Measurements from ENCODE around the gene HHLA2. TPM values are rescaled to one million over a fixed set of nuclear protein-coding genes. Genes with fewer than 3 reads are reported as not detected.
A peak's percentile ranks its signal among the peaks of the same experiment; 100 is the strongest.

HHLA2 gene
- total RNA-seq, 5 donors from 2014 or later (not counting 1 experiment from before 2014, with no cell fraction given) = 0.28 to 1.5 (median 0.35) TPM

GRCh38 chr3:108295421-108296175 is 750 bp upstream of the HHLA2 start:
- WGBS (ENCODE audit: insufficient coverage) = 60% methylated on average over 2 of the region's 7 CpGs
- DNase-seq = no peak
- H3K27me3 Mint-ChIP-seq = no peaks in the 10 kb centered on the region
- H3K9me3 Mint-ChIP-seq = no peaks in the 10 kb centered on the region
- H3K4me3 Mint-ChIP-seq = no peak overlapping the region
- H3K27ac Mint-ChIP-seq = no peak overlapping the region
- Histone ChIP-seq H3K9me3 (no peaks in the 10 kb centered on the region), H3K4me1 (ENCODE audit: control insufficient read depth in 1 of 2, extremely low read depth in 1 of 2, insufficient read depth in 2 of 2, low read length in 2 of 2) (peaks cover 11 to 19% of the 10 kb centered on the region in 2 experiments), H3K27me3 (replicated peaks in 1 of 2; ENCODE audit: control insufficient read depth in 2 of 2, extremely low read depth in 1 of 2, insufficient read depth in 2 of 2, low read length in 1 of 2) (no peaks in the 10 kb centered on the region), H3K27ac (ENCODE audit: low read length) (no peak overlapping the region), H3K4me3 (ENCODE audit: control insufficient read depth in 1 of 2, extremely low read depth in 1 of 2, low read length in 1 of 2) (no peak overlapping the region), H3K36me3 (ENCODE audit: control insufficient read depth in 2 of 2, extremely low read depth in 1 of 2, insufficient read depth in 1 of 2, low read length in 1 of 2) (no peaks in the 10 kb centered on the region)
- no peak for ATAC-seq (replicated peaks in 1 of 4)
- ChIA-PET CTCF (interaction anchor here in 1 of 2 donors (0.6 kb wide), 1 partner anchor 21 kb away, joined by 4 read pairs; no protein-coding TSS in a partner anchor), POLR2A (interaction anchor here in 1 of 2 donors (0.7 kb wide), 2 partner anchors 267 to 516 kb away, joined by 5 to 6 read pairs; no protein-coding TSS in a partner anchor)
- H3K36me3 Mint-ChIP-seq = no peaks in the 10 kb centered on the region
- peaks cover 34 to 46% (median 45%) of the 10 kb centered on the region in 3 donors for H3K4me1 Mint-ChIP-seq

- Histone ChIP-seq H3K27ac (ENCODE audit: low read length) (no peak overlapping the region), H3K36me3 (ENCODE audit: control insufficient read depth in 2 of 2, extremely low read depth in 1 of 2, insufficient read depth in 1 of 2, low read length in 1 of 2) (no peaks in the 10 kb centered on the region), H3K9me3 (no peaks in the 10 kb centered on the region), H3K4me1 (ENCODE audit: control insufficient read depth in 1 of 2, extremely low read depth in 1 of 2, insufficient read depth in 2 of 2, low read length in 2 of 2) (peaks cover 14 to 16% of the 10 kb centered on the region in 2 experiments), H3K4me3 (ENCODE audit: control insufficient read depth in 1 of 2, extremely low read depth in 1 of 2, low read length in 1 of 2) (no peak overlapping the region), H3K27me3 (replicated peaks in 1 of 2; ENCODE audit: control insufficient read depth in 2 of 2, extremely low read depth in 1 of 2, insufficient read depth in 2 of 2, low read length in 1 of 2) (no peaks in the 10 kb centered on the region)
- ATAC-seq (replicated peaks in 1 of 4) (no peak), DNase-seq (no peak)
- Mint-ChIP-seq H3K36me3 (no peaks in the 10 kb centered on the region), H3K4me1 (peaks cover 42 to 54% (median 53%) of the 10 kb centered on the region in 3 donors), H3K27ac (no peak overlapping the region), H3K4me3 (no peak overlapping the region), H3K27me3 (no peaks in the 10 kb centered on the region), H3K9me3 (no peaks in the 10 kb centered on the region)
- WGBS (ENCODE audit: insufficient coverage) = 100% methylated on average over 1 of the region's 3 CpGs
- ChIA-PET POLR2A (interaction anchor here in 1 of 2 donors (1.1 kb wide), 1 partner anchor 75 kb away, joined by 3 read pairs; no protein-coding TSS in a partner anchor), CTCF (interaction anchor here in 1 of 2 donors (0.8 kb wide), 1 partner anchor 25 kb away, joined by 3 read pairs; no protein-coding TSS in a partner anchor)
Observed at GRCh38 chr3:108297647-108298046, 1.3 kb downstream of the HHLA2 start.

DNA sequence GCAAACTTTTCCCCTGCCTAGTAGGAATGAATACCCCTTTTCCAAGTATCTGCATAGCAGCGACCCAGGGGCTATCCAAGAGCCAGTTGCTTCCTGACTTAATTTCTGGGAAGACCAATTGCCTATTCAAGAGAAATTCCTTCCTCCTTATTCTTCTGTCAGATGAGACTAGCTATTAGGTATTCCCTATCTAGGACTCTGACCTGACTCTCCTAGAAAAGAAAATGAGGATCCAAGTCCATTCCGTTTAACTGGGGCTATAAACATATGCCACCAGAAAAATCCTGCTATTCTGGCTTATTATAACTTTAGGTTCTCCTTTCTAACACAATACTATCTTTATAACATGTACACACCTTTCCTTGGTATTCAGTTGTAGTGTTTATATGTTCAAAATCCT is 1.7 kb downstream of the HHLA2 start:
- H3K27ac ChIP-seq (ENCODE audit: low read length) = no peak overlapping the region
- H3K36me3 Mint-ChIP-seq = no peaks in the 10 kb centered on the region
- no CpG with 5 or more reads among the region's 2 CpGs for WGBS (ENCODE audit: insufficient coverage)
- no peaks in the 10 kb centered on the region for H3K9me3 Mint-ChIP-seq
- no peak overlapping the region for H3K27ac Mint-ChIP-seq
- H3K36me3 ChIP-seq (ENCODE audit: control insufficient read depth in 2 of 2, extremely low read depth in 1 of 2, insufficient read depth in 1 of 2, low read length in 1 of 2) = no peaks in the 10 kb centered on the region
- H3K27me3 ChIP-seq (replicated peaks in 1 of 2; ENCODE audit: control insufficient read depth in 2 of 2, extremely low read depth in 1 of 2, insufficient read depth in 2 of 2, low read length in 1 of 2) = no peaks in the 10 kb centered on the region
- ChIA-PET POLR2A (interaction anchor here in 1 of 2 donors (1.1 kb wide), 1 partner anchor 75 kb away, joined by 3 read pairs; no protein-coding TSS in a partner anchor), CTCF (interaction anchor here in 1 of 2 donors (0.5 kb wide), 1 partner anchor 607 kb away, joined by 5 read pairs; no protein-coding TSS in a partner anchor)
- H3K27me3 Mint-ChIP-seq = no peaks in the 10 kb centered on the region
- H3K4me1 Mint-ChIP-seq = peaks cover 41 to 52% (median 50%) of the 10 kb centered on the region in 3 donors
- DNase-seq (no peak), ATAC-seq (replicated peaks in 1 of 4) (no peak)
- H3K9me3 ChIP-seq = no peaks in the 10 kb centered on the region
- H3K4me1 ChIP-seq (ENCODE audit: control insufficient read depth in 1 of 2, extremely low read depth in 1 of 2, insufficient read depth in 2 of 2, low read length in 2 of 2) = peaks cover 10 to 12% of the 10 kb centered on the region in 2 experiments
- no peak overlapping the region for H3K4me3 ChIP-seq (ENCODE audit: control insufficient read depth in 1 of 2, extremely low read depth in 1 of 2, low read length in 1 of 2)
- H3K4me3 Mint-ChIP-seq = no peak overlapping the region

DNA sequence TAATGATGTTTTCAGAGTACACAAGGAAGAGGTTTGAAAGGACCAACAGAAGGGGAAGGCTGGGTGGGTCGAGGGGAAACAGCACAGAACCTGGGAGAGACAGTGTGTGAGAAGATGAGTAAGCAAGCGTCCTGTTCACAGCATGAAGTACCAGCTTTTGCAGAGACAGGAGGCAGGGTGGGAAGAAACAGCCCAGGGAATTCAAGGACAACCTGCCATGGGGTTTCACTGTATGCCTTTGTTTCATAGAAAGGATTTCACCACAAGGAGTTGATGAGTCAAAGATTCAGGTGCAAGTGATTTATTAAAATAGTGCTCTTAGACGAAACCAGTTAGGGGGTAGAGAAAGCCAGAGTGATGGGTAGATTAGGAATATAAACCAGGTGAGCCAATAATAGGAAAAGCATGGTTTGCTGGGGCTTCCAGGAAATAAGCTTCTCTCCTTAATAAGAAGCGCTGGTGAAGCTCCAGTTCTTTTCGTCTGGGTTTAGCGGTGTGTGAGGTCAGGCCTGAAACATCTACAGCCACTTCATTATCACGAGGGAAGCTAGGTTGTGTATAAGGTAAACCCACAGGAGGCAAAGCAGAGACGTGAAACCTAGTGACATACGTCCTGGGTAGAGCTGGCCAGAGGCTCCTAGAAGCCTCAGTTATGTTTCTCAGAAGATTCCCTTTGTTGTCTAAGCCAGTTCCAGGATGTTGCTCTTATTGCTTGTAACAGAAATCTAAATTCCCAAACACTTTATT is 3.9 kb downstream of the HHLA2 start:
- Histone ChIP-seq H3K9me3 (no peaks in the 10 kb centered on the region), H3K27ac (ENCODE audit: low read length) (no peak overlapping the region), H3K4me1 (ENCODE audit: control insufficient read depth in 1 of 2, extremely low read depth in 1 of 2, insufficient read depth in 2 of 2, low read length in 2 of 2) (peaks cover 0 to 6% of the 10 kb centered on the region in 2 experiments), H3K4me3 (ENCODE audit: control insufficient read depth in 1 of 2, extremely low read depth in 1 of 2, low read length in 1 of 2) (no peak overlapping the region), H3K27me3 (replicated peaks in 1 of 2; ENCODE audit: control insufficient read depth in 2 of 2, extremely low read depth in 1 of 2, insufficient read depth in 2 of 2, low read length in 1 of 2) (no peaks in the 10 kb centered on the region), H3K36me3 (ENCODE audit: control insufficient read depth in 2 of 2, extremely low read depth in 1 of 2, insufficient read depth in 1 of 2, low read length in 1 of 2) (no peaks in the 10 kb centered on the region)
- ChIA-PET CTCF (interaction anchor here in 1 of 2 donors (0.5 kb wide), 1 partner anchor 1357 kb away, joined by 4 read pairs; no protein-coding TSS in a partner anchor), POLR2A (interaction anchor here in 1 of 2 donors (0.6 kb wide), 1 partner anchor 255 kb away, joined by 3 read pairs; no protein-coding TSS in a partner anchor)
- Mint-ChIP-seq H3K4me3 (no peak overlapping the region), H3K27ac (no peak overlapping the region), H3K9me3 (no peaks in the 10 kb centered on the region), H3K4me1 (peaks cover 26 to 37% (median 32%) of the 10 kb centered on the region in 3 donors), H3K27me3 (no peaks in the 10 kb centered on the region), H3K36me3 (no peaks in the 10 kb centered on the region)
- no peak for ATAC-seq (replicated peaks in 1 of 4)
- WGBS (ENCODE audit: insufficient coverage) = 55% methylated on average over 5 of the region's 9 CpGs
- no peak for DNase-seq

DNA sequence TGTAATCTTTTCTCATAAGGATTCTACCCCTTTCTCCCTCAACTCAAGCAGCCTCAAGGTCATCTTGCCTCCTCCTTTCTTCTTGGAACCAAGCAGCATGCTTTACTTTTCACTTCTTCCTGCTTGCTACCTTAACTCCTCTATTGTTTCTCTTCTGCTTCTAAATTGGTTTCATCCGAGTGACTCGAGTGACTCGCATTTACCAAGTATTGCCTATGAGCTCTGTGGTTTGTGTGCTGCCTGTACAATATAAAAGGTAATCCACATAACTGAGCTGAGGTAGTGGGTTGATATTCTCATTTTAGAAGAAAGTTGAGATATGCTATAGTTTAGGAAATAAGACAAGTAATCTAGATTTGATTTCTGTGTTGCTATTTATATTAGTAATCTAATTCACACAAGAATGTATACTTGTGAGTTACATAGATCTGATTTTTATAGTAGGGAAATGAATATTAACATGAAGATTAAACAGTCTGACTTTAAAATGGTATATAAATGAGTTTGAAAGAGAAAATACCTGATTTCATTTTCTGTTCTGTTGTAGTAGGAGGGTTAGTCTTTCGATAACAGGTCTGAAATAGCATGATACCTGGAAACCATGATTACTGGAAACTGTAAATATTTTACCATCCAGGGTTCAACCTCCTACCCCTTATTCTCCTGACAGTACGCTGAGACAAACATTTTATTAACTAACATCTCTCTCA is 5.5 kb downstream of the HHLA2 start:
- peaks cover 0 to 6% of the 10 kb centered on the region in 2 experiments for H3K4me1 ChIP-seq (ENCODE audit: control insufficient read depth in 1 of 2, extremely low read depth in 1 of 2, insufficient read depth in 2 of 2, low read length in 2 of 2)
- no peaks in the 10 kb centered on the region for H3K9me3 Mint-ChIP-seq
- ATAC-seq (replicated peaks in 1 of 4) (peak in 2 of 4 experiments; percentile 63 to 71), DNase-seq (no peak)
- peaks cover 26 to 32% (median 32%) of the 10 kb centered on the region in 3 donors for H3K4me1 Mint-ChIP-seq
- ChIA-PET CTCF (no interaction called here), POLR2A (interaction anchor here (0.6 kb wide), 2 partner anchors 87 to 593 kb away, joined by 3 read pairs; no protein-coding TSS in a partner anchor)
- no peaks in the 10 kb centered on the region for H3K9me3 ChIP-seq
- no peaks in the 10 kb centered on the region for H3K27me3 Mint-ChIP-seq
- no peak overlapping the region for H3K4me3 ChIP-seq (ENCODE audit: control insufficient read depth in 1 of 2, extremely low read depth in 1 of 2, low read length in 1 of 2)
- H3K36me3 ChIP-seq (ENCODE audit: control insufficient read depth in 2 of 2, extremely low read depth in 1 of 2, insufficient read depth in 1 of 2, low read length in 1 of 2) = no peaks in the 10 kb centered on the region
- H3K4me3 Mint-ChIP-seq = peak overlapping the region; percentile 9 to 44 (median 31)
- WGBS (ENCODE audit: insufficient coverage) = no CpG with 5 or more reads among the region's 5 CpGs
- H3K27ac Mint-ChIP-seq = peak overlapping the region; percentile 0 to 1
- no peaks in the 10 kb centered on the region for H3K36me3 Mint-ChIP-seq
- no peaks in the 10 kb centered on the region for H3K27me3 ChIP-seq (replicated peaks in 1 of 2; ENCODE audit: control insufficient read depth in 2 of 2, extremely low read depth in 1 of 2, insufficient read depth in 2 of 2, low read length in 1 of 2)
- H3K27ac ChIP-seq (ENCODE audit: low read length) = no peak overlapping the region
